22Rv1 (cell line): Measurements from ENCODE around the gene DNAJC5G.

ENCODE experiments used
- CTCF ChIP-seq: fragments of 450-650 bp; IDR thresholded peaks from 2 replicates; pipeline ENCODE4 v1.5.1; 2017; ENCODE audit warnings: mild to moderate bottlenecking
- ZFX ChIP-seq: fragments of 450-650 bp; IDR thresholded peaks from 2 replicates; pipeline ENCODE4 v1.6.1; 2017; ENCODE audit warnings: antibody characterized with exemption, borderline replicate concordance

GRCh38 chr2:27227501-27227900 lies 47.7 kb upstream of the DNAJC5G start:
- TF ChIP-seq CTCF (no peak), ZFX (no peak)
